Ovary (tissue), 3 donors: ENCODE measurements around the gene C1orf21.

Experiments used
- EP300 ChIP-seq: sonication (generic); formaldehyde crosslinking; IDR thresholded peaks from one replicate; pipeline ENCODE4 v1.6.1; 2017; ENCODE audit warnings: antibody characterized with exemption
- POLR2A ChIP-seq: fragments of 450-650 bp; IDR thresholded peaks from one replicate; pipeline ENCODE4 v1.6.1; 2017; ENCODE audit warnings: antibody characterized with exemption, mild to moderate bottlenecking, moderate library complexity
- TF ChIP-seq, protein P1 (sequence below), 3 donors: fragments of 450-650 bp in 2 of 3; fragments of 200-600 bp in 1 of 3; IDR thresholded peaks; one replicate each; pipeline versions ENCODE4 v1.5.1 to v1.8.0; 2016 to 2022; ENCODE audit warnings: antibody characterized with exemption in 3 of 3, mild to moderate bottlenecking in 1 of 3
- donor health status: DM: no; HTN: no; CAD: no.

DNA sequence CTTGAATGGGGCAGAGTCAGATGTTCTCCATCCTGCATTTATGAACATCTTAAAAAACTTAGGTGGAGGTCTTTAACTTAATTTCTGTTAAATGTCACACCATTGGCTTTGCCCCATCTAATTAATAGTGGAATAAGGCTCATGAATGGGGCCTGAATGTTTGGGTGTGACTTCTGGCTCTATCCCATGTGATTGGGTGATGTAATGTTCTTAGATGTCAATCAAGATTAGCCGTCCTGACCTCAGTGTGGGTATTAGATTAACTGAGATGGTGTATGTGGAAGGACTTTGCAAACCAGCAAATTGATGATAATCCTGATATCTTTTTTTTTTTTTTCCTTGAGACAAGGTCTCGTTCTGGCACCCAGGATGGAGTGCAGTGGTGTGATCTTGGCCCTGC, 38.1 kb downstream of the C1orf21 start:
- TF ChIP-seq, protein P1, sequence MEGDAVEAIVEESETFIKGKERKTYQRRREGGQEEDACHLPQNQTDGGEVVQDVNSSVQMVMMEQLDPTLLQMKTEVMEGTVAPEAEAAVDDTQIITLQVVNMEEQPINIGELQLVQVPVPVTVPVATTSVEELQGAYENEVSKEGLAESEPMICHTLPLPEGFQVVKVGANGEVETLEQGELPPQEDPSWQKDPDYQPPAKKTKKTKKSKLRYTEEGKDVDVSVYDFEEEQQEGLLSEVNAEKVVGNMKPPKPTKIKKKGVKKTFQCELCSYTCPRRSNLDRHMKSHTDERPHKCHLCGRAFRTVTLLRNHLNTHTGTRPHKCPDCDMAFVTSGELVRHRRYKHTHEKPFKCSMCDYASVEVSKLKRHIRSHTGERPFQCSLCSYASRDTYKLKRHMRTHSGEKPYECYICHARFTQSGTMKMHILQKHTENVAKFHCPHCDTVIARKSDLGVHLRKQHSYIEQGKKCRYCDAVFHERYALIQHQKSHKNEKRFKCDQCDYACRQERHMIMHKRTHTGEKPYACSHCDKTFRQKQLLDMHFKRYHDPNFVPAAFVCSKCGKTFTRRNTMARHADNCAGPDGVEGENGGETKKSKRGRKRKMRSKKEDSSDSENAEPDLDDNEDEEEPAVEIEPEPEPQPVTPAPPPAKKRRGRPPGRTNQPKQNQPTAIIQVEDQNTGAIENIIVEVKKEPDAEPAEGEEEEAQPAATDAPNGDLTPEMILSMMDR (IDR thresholded peaks at IDR 0.05), result no peak
- no peak for TF ChIP-seq POLR2A
- no peak for TF ChIP-seq EP300
